ENCODE measurements around the gene CDH4.

CDH4 gene

GRCh38 chr20:61315319-61315718, 63.3 kb downstream of the CDH4 start:
- no peak for DNase-seq (ENCODE audit: low read depth in 1 of 2, low spot score in 1 of 2)
- Histone ChIP-seq H3K4me3 (replicated peaks; ENCODE audit: insufficient read depth, low read length) (no peak overlapping the region), H3K27ac (replicated peaks) (no peak overlapping the region), H3K27me3 (ENCODE audit: insufficient read depth, poor library complexity, severe bottlenecking) (no peaks in the 10 kb centered on the region)
- no peak for TF ChIP-seq POLR2AphosphoS5 (IDR thresholded peaks at IDR 0.05; ENCODE audit: low read depth)

GRCh38 chr20:61316346-61316745, 64.3 kb downstream of the CDH4 start:
- TF ChIP-seq, protein P1, sequence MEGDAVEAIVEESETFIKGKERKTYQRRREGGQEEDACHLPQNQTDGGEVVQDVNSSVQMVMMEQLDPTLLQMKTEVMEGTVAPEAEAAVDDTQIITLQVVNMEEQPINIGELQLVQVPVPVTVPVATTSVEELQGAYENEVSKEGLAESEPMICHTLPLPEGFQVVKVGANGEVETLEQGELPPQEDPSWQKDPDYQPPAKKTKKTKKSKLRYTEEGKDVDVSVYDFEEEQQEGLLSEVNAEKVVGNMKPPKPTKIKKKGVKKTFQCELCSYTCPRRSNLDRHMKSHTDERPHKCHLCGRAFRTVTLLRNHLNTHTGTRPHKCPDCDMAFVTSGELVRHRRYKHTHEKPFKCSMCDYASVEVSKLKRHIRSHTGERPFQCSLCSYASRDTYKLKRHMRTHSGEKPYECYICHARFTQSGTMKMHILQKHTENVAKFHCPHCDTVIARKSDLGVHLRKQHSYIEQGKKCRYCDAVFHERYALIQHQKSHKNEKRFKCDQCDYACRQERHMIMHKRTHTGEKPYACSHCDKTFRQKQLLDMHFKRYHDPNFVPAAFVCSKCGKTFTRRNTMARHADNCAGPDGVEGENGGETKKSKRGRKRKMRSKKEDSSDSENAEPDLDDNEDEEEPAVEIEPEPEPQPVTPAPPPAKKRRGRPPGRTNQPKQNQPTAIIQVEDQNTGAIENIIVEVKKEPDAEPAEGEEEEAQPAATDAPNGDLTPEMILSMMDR (IDR thresholded peaks at IDR 0.05; ENCODE audit: insufficient read depth, low read length) = no peak
- TF ChIP-seq REST (IDR thresholded peaks at IDR 0.05; ENCODE audit: insufficient replicate concordance, low read depth) (no peak), POLR2AphosphoS5 (IDR thresholded peaks at IDR 0.05; ENCODE audit: low read depth) (no peak), GABPA (IDR thresholded peaks at IDR 0.05; ENCODE audit: low read depth) (no peak)
- H3K27me3 ChIP-seq (ENCODE audit: insufficient read depth, poor library complexity, severe bottlenecking) = no peaks in the 10 kb centered on the region

DNA sequence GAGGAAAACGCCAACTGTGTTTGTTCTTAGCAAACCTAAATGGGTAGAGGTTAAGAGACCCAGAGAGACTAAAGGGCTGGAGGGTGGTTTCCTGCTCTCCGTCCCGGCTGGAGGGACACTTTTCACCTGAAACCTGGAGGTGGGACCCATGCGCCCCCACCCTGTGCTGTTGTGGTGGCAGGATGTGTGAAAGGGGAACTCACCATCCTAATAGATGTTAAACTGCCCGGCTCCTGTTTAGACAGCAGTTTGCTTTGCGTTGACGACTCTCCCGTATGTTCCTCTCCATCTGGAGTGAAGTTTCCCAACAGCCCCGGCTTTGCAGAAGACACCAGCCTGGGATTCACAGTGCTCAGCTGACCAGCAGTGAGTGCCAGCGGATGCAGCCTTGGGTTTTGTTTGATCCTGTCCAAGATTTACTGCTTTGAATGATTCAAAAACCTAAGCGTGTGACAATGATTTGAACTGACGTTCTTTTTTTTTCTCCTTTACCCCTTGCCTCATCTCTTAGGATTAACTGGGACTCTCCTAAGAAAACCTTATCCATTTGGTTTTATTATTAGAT, 66.0 kb downstream of the CDH4 start:
- no peaks in the 10 kb centered on the region for H3K27me3 ChIP-seq (ENCODE audit: insufficient read depth, poor library complexity, severe bottlenecking)
- TF ChIP-seq POLR2AphosphoS5 (IDR thresholded peaks at IDR 0.05; ENCODE audit: low read depth) (no peak), REST (IDR thresholded peaks at IDR 0.05; ENCODE audit: insufficient replicate concordance, low read depth) (no peak), SPI1 (IDR thresholded peaks at IDR 0.05; ENCODE audit: borderline replicate concordance, low read depth) (no peak), GABPA (IDR thresholded peaks at IDR 0.05; ENCODE audit: low read depth) (no peak)
- TF ChIP-seq, protein P1 (IDR thresholded peaks at IDR 0.05; ENCODE audit: insufficient read depth, low read length) = no peak
- no peak overlapping the region for H3K27ac ChIP-seq (replicated peaks)
- no peak overlapping the region for H3K4me3 ChIP-seq (replicated peaks; ENCODE audit: insufficient read depth, low read length)
- DNase-seq (ENCODE audit: low read depth in 1 of 2, low spot score in 1 of 2) = no peak

More at GRCh38 chr20:61316346-61316745, 64.3 kb downstream of the CDH4 start:
- Histone ChIP-seq H3K27ac (replicated peaks) (no peak overlapping the region), H3K4me3 (replicated peaks; ENCODE audit: insufficient read depth, low read length) (no peak overlapping the region)
- DNase-seq (ENCODE audit: low read depth in 1 of 2, low spot score in 1 of 2) = no peak

DNA sequence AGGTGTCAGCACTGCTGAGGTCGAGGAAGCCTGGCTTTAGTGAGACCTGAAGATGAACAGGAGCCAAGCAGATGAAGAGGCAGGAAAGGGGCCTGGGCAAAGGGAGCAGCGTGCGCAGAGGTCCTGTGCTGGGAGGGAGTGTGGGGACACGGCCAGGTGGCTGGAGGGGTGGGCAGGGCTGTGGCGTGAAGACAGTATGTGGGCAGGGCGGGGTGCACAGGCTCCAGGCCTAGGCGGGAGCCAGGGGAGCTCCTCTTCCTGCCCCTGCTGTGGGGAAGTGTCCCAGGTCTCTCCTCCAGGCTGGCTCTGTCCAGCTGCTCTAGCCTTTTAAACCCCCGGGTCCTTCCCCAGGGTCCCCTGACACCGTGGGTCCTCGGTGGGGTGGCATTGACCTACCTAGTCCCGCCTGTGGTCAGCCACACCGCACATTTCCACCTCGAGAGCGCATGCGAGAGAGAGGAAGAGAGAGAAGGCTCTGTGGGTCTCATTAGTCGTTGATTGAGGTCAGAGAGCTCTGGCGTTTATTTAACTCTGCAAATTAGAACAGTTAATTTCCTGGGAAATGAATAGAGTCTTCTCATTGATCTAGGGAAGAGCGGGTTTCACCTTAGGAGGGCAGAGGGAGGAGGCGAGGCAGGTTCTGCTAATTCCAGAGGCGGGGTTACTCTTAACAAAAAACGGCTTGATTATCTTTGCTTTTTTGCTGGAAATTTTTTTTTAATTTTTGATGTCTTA, 68.8 kb downstream of the CDH4 start:
- Histone ChIP-seq H3K4me3 (replicated peaks; ENCODE audit: insufficient read depth, low read length) (no peak overlapping the region), H3K27ac (replicated peaks) (no peak overlapping the region), H3K27me3 (ENCODE audit: insufficient read depth, poor library complexity, severe bottlenecking) (no peaks in the 10 kb centered on the region)
- no peak for DNase-seq (ENCODE audit: low read depth in 1 of 2, low spot score in 1 of 2)
- TF ChIP-seq, protein P1 (IDR thresholded peaks at IDR 0.05; ENCODE audit: insufficient read depth, low read length) = no peak
